Panc1 (cell line): Measurements from ENCODE around the gene SEMA5B. TPM values are rescaled to one million over a fixed set of nuclear protein-coding genes. Genes with fewer than 3 reads are reported as not detected.

Experiments used
- ATAC-seq: fragments of 200-7000 bp; cut with Tn5 transposase; 2 replicates; pipeline ENCODE4 v1.9.1; 2020; ENCODE audit warnings: mild to moderate bottlenecking, moderate library complexity
- BruUV-seq: library from RNA; stranded (reverse); fragments of 400-500 nt; replicated peaks from 2 replicates; lab custom pipeline; 2021; lab: Mats Ljungman, UMichigan
- CTCF ChIA-PET: fragments of 300-600 bp; sonication (Branson Sonifier 250); formaldehyde crosslinking; loops from one replicate; lab custom pipeline; 2022; ENCODE audit warnings: antibody characterized with exemption; lab: Charles Lee
- POLR2A ChIA-PET: fragments of 300-600 bp; sonication (Branson Sonifier 250); formaldehyde crosslinking; loops from one replicate; lab custom pipeline; 2022; ENCODE audit warnings: antibody characterized with exemption; lab: Charles Lee
- DNase-seq: peaks from one replicate; pipeline ENCODE4 v3.0.0-alpha.2; 2010; ENCODE audit warnings: low read depth, low spot score
- H3K27ac ChIP-seq: 2 replicates; pipeline ENCODE4 v1.5.1; 2011; ENCODE audit warnings: mild to moderate bottlenecking, low read length, inconsistent platforms
- H3K27me3 ChIP-seq: fragments of 200-500 bp; sonication (Bioruptor generic); 2 replicates; pipeline ENCODE4 v1.6.0; 2014; ENCODE audit warnings: low read length, inconsistent platforms; ENCODE audit not compliant: control insufficient read depth, insufficient read depth
- H3K36me3 ChIP-seq: fragments of 200-500 bp; sonication (Bioruptor generic); 2 replicates; pipeline ENCODE4 v1.5.1; 2014; ENCODE audit warnings: inconsistent platforms, mild to moderate bottlenecking, low read length, moderate library complexity; ENCODE audit not compliant: control insufficient read depth, insufficient read depth
- H3K4me1 ChIP-seq: 2 replicates; pipeline ENCODE4 v1.5.1; 2011; ENCODE audit warnings: inconsistent platforms, mild to moderate bottlenecking, low read length, moderate library complexity; ENCODE audit not compliant: control insufficient read depth, insufficient read depth
- H3K4me3 ChIP-seq, 2 experiments: 2 replicates each; pipeline ENCODE4 v1.5.1; 2011 to 2012; ENCODE audit warnings: low read depth in 2 of 2, low read length in 2 of 2, mild to moderate bottlenecking in 2 of 2, inconsistent platforms in 1 of 2, moderate library complexity in 1 of 2
- H3K9me3 ChIP-seq: fragments of 200-500 bp; sonication (Bioruptor generic); 2 replicates; pipeline ENCODE4 v1.5.1; 2014; ENCODE audit warnings: low read depth, mild to moderate bottlenecking, inconsistent platforms, low read length, moderate library complexity; ENCODE audit not compliant: control insufficient read depth, insufficient read depth
- CTCF ChIP-seq: fragments of 450-650 bp; IDR thresholded peaks from 2 replicates; pipeline ENCODE4 v1.5.1; 2017; ENCODE audit warnings: mild to moderate bottlenecking
- POLR2AphosphoS5 ChIP-seq: IDR thresholded peaks from 2 replicates; pipeline ENCODE4 v1.6.1; 2012; ENCODE audit warnings: mild to moderate bottlenecking, low read depth, low read length, moderate library complexity
- REST ChIP-seq, 2 experiments: IDR thresholded peaks; 2 replicates each; pipeline ENCODE4 v1.6.1; 2011 to 2012; ENCODE audit warnings: low read depth in 2 of 2, control low read depth in 1 of 2, low read length in 1 of 2, mild to moderate bottlenecking in 1 of 2, moderate library complexity in 1 of 2; ENCODE audit not compliant: insufficient read depth in 1 of 2
- SIN3A ChIP-seq: IDR thresholded peaks from 2 replicates; pipeline ENCODE4 v1.6.1; 2012; ENCODE audit warnings: low read depth, mild to moderate bottlenecking, low read length, moderate library complexity, borderline replicate concordance; ENCODE audit not compliant: insufficient read depth
- TCF7L2 ChIP-seq: IDR thresholded peaks from 2 replicates; pipeline ENCODE4 v1.6.1; 2011; ENCODE audit warnings: mild to moderate bottlenecking, low read depth, low read length, inconsistent platforms
- in situ Hi-C: cut with HindIII; loops from 2 replicates; pipeline ENCODE4 v1.10.0; 2016; ENCODE audit warnings: low sequenced_read_pairs, low pct_unique_long_range_greater_than_20kb
- intact Hi-C: fragments of 100-400 bp; cut with micrococcal nuclease; formaldehyde crosslinking; loops from one replicate; pipeline ENCODE4 v1.10.0; 2022; ENCODE audit not compliant: unreplicated experiment
- total RNA-seq: library from RNA; stranded (reverse); gene quantifications from one replicate; pipeline ENCODE4 v1.2.1, GENCODE V29; 2021; ENCODE audit not compliant: unreplicated experiment

The SEMA5B gene
- total RNA-seq, 1 experiment from 2014 or later: 1.2 TPM

GRCh38 chr3:123061856-123062255 is 34.3 kb upstream of the SEMA5B start:
- POLR2A ChIA-PET: no interaction called here
- Histone ChIP-seq H3K9me3 (no peaks in the 10 kb centered on the region), H3K4me1 (no peaks in the 10 kb centered on the region), H3K4me3 (no peak overlapping the region), H3K36me3 (no peaks in the 10 kb centered on the region), H3K27me3 (no peaks in the 10 kb centered on the region), H3K27ac (no peak overlapping the region)
- no peak for TF ChIP-seq REST (IDR thresholded peaks at IDR 0.05; ENCODE audit: insufficient read depth in 1 of 2, low read depth in 2 of 2, low read length in 1 of 2)
- no peak for TF ChIP-seq POLR2AphosphoS5
- no peak for TF ChIP-seq TCF7L2
- TF ChIP-seq CTCF: no peak
- no peak for TF ChIP-seq SIN3A
- intact Hi-C loops: no loop called here
- BruUV-seq: no TSS peak
- ATAC-seq (no peak), DNase-seq (no peak)
- CTCF ChIA-PET: no interaction called here
- in situ Hi-C loops: no loop called here

- BruUV-seq: no TSS peak
- H3K27ac ChIP-seq: no peak overlapping the region
- in situ Hi-C loops: no loop called here
- no peak for DNase-seq
- H3K36me3 ChIP-seq: no peaks in the 10 kb centered on the region
- no peaks in the 10 kb centered on the region for H3K9me3 ChIP-seq
- H3K27me3 ChIP-seq: no peaks in the 10 kb centered on the region; the same call in 1 of the 2 replicates
- CTCF ChIA-PET: no interaction called here
- ATAC-seq: no peak
- no peaks in the 10 kb centered on the region for H3K4me1 ChIP-seq
- POLR2A ChIA-PET: no interaction called here
- intact Hi-C loops: no loop called here
- TF ChIP-seq TCF7L2: no peak
- TF ChIP-seq REST (IDR thresholded peaks at IDR 0.05; ENCODE audit: insufficient read depth in 1 of 2, low read depth in 2 of 2, low read length in 1 of 2): no peak
- TF ChIP-seq POLR2AphosphoS5: no peak
- no peak for TF ChIP-seq SIN3A
- no peak for TF ChIP-seq CTCF
- H3K4me3 ChIP-seq: no peak overlapping the region
Observed at GRCh38 chr3:123060054-123060453, 32.5 kb upstream of the SEMA5B start.
